BE2C (cell line): ENCODE measurements around the gene NOL4L.

ENCODE experiments used
- DNase-seq: peaks from one replicate; pipeline ENCODE4 v3.0.0-alpha.2; 2020
- H3K27me3 ChIP-seq: fragments of 250-450 bp; sonication (Bioruptor Pico); 2 replicates; pipeline ENCODE4 v1.5.1; 2020; ENCODE audit warnings: mild to moderate bottlenecking
- H3K36me3 ChIP-seq: fragments of 250-450 bp; sonication (Bioruptor Pico); 2 replicates; pipeline ENCODE4 v1.5.1; 2020; ENCODE audit warnings: mild to moderate bottlenecking
- H3K4me1 ChIP-seq: fragments of 250-450 bp; sonication (Bioruptor Pico); 2 replicates; pipeline ENCODE4 v1.5.1; 2020
- H3K4me3 ChIP-seq: 2 replicates; pipeline ENCODE4 v1.5.1; 2011; ENCODE audit warnings: low read depth, low read length
- H3K9me3 ChIP-seq: fragments of 250-450 bp; sonication (Bioruptor Pico); 2 replicates; pipeline ENCODE4 v1.5.1; 2020
- TF ChIP-seq, protein P1 (sequence below): IDR thresholded peaks from 2 replicates; pipeline ENCODE4 v1.5.1; 2012; ENCODE audit warnings: mild to moderate bottlenecking, low read depth, low read length

The NOL4L gene

DNA sequence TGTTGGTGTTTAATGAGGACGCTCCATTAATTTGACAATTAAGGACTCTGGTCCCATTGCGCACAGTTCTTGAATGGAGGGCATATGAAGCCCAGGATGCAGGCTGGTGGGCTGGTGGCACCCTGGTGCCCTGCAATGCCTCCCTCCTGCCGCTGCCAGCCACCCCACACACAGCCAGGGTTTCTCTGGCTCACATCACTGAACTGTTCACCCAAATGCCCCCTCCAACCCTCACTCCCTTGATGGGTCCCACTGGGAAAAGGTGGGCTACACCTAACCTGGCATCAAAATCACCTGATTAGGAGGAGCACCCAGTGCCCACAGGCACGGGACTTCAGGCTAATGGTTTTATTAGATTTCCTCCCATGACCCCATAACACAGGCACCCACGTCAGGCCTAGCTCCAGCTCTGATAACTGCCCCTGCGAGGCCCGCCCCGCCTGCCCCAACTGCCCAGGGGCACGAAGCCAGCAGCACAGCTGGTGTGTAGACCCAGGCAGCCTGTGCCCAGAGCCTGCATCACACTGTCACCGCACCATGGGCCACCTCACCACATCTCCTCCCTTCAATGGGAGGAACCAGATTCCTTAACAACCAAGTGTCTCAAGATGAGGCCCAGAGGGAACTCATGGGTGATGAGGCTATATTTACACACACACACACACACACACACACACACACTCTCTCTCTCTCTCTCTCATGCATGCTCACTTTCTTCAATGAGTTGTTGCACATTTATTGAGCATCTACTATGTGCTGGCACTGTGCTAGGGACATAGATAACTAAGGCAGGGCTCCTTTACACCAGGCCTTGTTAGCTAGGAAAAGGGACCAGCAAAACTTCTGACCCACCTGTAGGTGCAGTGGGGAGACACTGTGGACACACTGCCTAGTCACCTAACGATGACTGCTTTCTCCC, 107.3 kb downstream of the NOL4L start:
- TF ChIP-seq, protein P1, sequence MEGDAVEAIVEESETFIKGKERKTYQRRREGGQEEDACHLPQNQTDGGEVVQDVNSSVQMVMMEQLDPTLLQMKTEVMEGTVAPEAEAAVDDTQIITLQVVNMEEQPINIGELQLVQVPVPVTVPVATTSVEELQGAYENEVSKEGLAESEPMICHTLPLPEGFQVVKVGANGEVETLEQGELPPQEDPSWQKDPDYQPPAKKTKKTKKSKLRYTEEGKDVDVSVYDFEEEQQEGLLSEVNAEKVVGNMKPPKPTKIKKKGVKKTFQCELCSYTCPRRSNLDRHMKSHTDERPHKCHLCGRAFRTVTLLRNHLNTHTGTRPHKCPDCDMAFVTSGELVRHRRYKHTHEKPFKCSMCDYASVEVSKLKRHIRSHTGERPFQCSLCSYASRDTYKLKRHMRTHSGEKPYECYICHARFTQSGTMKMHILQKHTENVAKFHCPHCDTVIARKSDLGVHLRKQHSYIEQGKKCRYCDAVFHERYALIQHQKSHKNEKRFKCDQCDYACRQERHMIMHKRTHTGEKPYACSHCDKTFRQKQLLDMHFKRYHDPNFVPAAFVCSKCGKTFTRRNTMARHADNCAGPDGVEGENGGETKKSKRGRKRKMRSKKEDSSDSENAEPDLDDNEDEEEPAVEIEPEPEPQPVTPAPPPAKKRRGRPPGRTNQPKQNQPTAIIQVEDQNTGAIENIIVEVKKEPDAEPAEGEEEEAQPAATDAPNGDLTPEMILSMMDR, result no peak
- no peaks in the 10 kb centered on the region for H3K27me3 ChIP-seq
- DNase-seq, result no peak
- no peaks in the 10 kb centered on the region for H3K9me3 ChIP-seq
- H3K4me1 ChIP-seq, result peaks cover 27% of the 10 kb centered on the region
- no peak overlapping the region for H3K4me3 ChIP-seq
- H3K36me3 ChIP-seq, result peaks cover 18% of the 10 kb centered on the region

DNA sequence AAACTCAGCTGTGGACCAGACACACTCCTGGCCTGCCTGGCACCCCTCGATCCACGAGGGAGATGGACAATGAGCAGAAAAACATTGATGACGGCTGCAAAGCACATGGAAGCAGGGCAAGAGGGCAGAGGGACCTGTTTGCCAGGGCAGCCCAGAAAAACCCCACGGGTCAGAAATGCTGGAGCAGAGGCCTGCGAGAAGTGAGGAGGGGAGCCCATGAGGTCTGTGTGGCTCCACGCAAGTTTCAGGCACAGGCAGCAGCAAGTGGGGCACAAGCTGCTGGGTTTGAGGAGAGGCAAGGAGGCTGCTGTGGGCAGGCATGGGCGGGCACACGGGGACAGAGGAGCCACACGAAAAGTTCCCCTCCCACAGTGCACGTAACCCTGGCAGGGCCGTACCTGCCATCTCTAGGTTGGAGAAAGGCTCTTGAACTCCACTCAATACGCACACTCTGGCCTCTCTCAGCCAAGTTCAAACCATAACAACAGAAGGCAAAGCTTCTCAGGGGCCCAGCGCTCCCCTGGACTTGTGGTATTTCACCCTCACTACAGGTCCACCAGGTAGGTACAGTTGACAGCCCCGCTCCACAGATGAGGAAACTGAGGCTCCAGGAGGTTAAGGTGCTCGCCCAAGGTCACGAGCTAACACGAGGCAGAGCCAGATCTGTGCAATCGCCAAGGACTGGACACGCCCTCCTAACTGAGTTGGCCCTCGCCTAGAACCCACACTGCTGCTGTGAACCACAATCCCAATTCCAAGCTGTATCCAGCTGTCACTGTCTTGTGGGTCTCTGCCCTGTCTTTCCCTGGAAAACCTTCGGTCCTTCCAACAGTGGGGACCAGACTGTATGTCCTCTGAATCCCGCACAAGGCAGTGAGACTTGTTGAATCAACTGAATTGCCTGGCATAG, 108.2 kb downstream of the NOL4L start:
- H3K9me3 ChIP-seq, result no peaks in the 10 kb centered on the region
- TF ChIP-seq, protein P1, result no peak

DNA sequence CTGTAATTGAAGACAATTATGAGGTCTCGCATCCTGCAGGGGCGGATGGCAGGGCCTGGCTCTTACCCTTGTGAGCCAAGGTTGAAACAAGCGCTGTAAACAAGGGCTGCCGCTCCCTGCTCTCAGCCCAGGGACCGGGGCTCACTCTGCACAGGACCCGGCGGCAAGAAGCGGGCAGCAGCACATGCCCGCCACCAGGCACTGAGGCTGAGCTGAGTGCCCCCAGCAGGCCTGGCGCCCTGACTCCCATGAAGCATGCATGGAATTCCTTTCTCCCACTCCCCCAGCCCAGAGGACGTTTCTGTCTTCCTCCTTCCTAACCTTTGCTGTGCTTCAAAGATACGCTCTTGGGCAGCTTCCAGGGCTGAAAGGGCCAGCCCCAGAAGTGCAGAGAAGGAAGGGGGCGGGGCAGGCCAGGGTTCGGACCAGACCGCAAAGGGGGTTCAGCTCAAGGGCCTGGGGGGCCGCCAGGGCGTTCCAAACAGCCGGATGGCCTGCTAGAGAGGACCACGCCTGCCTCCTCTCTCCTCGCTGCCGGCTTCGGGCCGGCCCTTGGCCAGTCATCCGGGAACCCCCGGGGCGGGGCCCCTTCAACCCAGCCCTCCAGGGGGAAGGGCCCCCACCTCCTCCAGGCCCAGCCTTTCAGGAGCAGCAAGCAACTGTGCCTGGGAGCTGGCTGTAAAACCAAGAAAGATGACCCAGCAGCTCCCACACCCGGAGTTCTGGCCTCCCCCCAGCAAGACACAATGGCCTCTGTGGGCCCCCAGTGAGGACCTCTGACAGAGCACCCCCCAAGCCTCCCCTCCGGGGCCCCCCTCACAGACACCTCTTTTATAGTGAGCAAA, 109.9 kb downstream of the NOL4L start:
- Histone ChIP-seq H3K9me3 (no peaks in the 10 kb centered on the region), H3K36me3 (peaks cover 38% of the 10 kb centered on the region), H3K4me3 (peak overlapping the region; percentile 33), H3K4me1 (peaks cover 33% of the 10 kb centered on the region), H3K27me3 (no peaks in the 10 kb centered on the region)
- DNase-seq, result peak; percentile 73
- TF ChIP-seq, protein P1, result no peak

More for the DNA sequence above, 108.2 kb downstream of the NOL4L start:
- no peaks in the 10 kb centered on the region for H3K27me3 ChIP-seq
- H3K4me1 ChIP-seq, result peaks cover 27% of the 10 kb centered on the region
- H3K36me3 ChIP-seq, result peaks cover 27% of the 10 kb centered on the region
- no peak for DNase-seq
- no peak overlapping the region for H3K4me3 ChIP-seq

- no peaks in the 10 kb centered on the region for H3K9me3 ChIP-seq
- TF ChIP-seq, protein P1, result no peak
- H3K4me3 ChIP-seq, result no peak overlapping the region
- DNase-seq, result no peak
- H3K36me3 ChIP-seq, result peaks cover 38% of the 10 kb centered on the region
- peaks cover 33% of the 10 kb centered on the region for H3K4me1 ChIP-seq
- H3K27me3 ChIP-seq, result no peaks in the 10 kb centered on the region
These were observed 110.5 kb downstream of the NOL4L start for GRCh38 chr20:32474717-32474966.

GRCh38 chr20:32474009-32474716, 111.0 kb downstream of the NOL4L start:
- H3K36me3 ChIP-seq, result peaks cover 38% of the 10 kb centered on the region
- peaks cover 33% of the 10 kb centered on the region for H3K4me1 ChIP-seq
- no peak for DNase-seq
- H3K4me3 ChIP-seq, result no peak overlapping the region
- TF ChIP-seq, protein P1, result no peak
- no peaks in the 10 kb centered on the region for H3K9me3 ChIP-seq
- H3K27me3 ChIP-seq, result no peaks in the 10 kb centered on the region
